Measurements from ENCODE around the gene LMO7.

DNA sequence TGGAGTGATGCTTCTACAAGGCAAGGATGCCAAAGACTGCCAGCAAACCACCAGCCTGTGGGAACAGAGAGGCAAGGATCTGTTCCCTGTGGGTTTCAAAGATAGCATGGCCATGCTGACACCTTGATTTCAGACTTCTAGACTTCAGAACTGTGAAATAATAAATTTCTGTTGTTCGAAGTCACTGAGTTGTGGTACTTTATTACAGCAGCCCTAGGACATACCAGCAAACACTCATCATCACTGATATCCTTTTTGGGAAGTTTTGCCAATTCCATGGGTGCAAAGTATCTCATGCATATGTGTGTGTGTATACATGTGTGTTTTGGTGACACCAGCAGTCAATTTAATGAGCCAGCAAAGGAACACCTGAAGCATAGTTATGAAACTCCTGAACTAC, 21.0 kb downstream of the LMO7 start:
- no peak for TF ChIP-seq CTCF (IDR thresholded peaks at IDR 0.05)
- TF ChIP-seq POLR2A (IDR thresholded peaks at IDR 0.05): no peak
- no peak for TF ChIP-seq POLR2AphosphoS5 (IDR thresholded peaks at IDR 0.05)

Measured in breast epithelium (tissue), 3 donors.